Stimulated activated CD8-positive, alpha-beta memory T cell treated with anti-CD3 and anti-CD28 coated beads, Interleukin-15, amount 100 ng/mL, for 48 hours (primary cell): ENCODE measurements around the gene DDX10.

Experiments used
- DNase-seq, 2 donors: peaks; one replicate each; pipeline ENCODE4 v3.0.0-alpha.2; 2020; ENCODE audit warnings: low read depth in 2 of 2

Gene DDX10

GRCh38 chr11:108975641-108976071 is 310.8 kb downstream of the DDX10 start:
- DNase-seq = no peak

- DNase-seq = no peak
These were observed 319.0 kb downstream of the DDX10 start for GRCh38 chr11:108983636-108984420.

GRCh38 chr11:108984523-108984922 is 319.7 kb downstream of the DDX10 start:
- DNase-seq = no peak

- DNase-seq = no peak
These were observed 320.5 kb downstream of the DDX10 start for GRCh38 chr11:108985236-108985944.

- no peak for DNase-seq
These were observed 321.0 kb downstream of the DDX10 start for GRCh38 chr11:108985945-108986279.
